ENCODE measurements around the gene LRMDA.

LRMDA gene

DNA sequence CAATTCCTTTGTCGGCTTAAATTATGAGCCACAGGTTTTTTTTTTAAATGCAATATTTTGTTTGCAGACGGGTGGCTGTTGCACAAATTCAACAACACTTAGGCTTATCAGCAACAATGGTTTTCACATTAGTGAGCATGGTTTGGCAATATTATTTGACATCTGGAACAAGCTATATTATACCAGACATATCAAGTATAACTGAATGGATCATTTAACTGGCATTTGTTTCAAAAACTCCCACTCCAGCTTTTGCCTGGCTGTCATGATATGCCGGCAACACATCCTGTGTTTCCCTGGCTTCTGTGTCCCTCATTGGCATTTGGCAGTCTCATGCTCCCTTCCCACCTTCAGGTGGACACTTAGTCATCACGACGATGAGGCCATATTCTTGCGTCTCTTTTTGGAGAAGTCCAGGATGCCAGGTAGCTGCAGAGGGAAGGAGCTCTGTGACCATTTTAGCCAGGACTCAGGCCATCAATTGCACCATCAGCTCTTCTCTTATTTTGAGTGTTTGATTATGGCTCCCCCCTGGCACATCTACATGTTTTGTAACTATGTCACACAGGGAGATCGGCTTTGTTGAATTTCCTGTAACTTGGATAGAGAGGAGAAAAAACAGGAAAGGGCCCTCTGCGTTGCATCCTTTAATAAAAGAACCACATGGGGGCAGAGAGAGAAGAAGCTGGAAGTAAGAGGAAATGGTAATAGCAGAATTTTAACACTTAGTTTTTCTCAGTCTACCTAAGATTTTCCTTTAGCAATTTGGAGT lies 413.9 kb downstream of the LRMDA start:
- Histone ChIP-seq H3K4me1 (ENCODE audit: low read length) (no peaks in the 10 kb centered on the region), H4K20me1 (ENCODE audit: insufficient read depth, low read length) (no peaks in the 10 kb centered on the region), H3K9ac (ENCODE audit: low read length) (no peak overlapping the region), H3K27ac (ENCODE audit: low read length) (no peak overlapping the region), H3K9me3 (ENCODE audit: insufficient read depth, low read length) (no peaks in the 10 kb centered on the region), H3K27me3 (ENCODE audit: low read depth, low read length) (no peaks in the 10 kb centered on the region), H3K4me2 (ENCODE audit: low read length) (no peak overlapping the region), H2AFZ (ENCODE audit: low read depth, low read length) (no peak overlapping the region), H3K79me2 (ENCODE audit: low read length) (no peaks in the 10 kb centered on the region), H3K4me3 (ENCODE audit: low read length) (no peak overlapping the region), H3K36me3 (replicated peaks; ENCODE audit: low read depth, low read length) (no peaks in the 10 kb centered on the region)
- TF ChIP-seq, protein P1, sequence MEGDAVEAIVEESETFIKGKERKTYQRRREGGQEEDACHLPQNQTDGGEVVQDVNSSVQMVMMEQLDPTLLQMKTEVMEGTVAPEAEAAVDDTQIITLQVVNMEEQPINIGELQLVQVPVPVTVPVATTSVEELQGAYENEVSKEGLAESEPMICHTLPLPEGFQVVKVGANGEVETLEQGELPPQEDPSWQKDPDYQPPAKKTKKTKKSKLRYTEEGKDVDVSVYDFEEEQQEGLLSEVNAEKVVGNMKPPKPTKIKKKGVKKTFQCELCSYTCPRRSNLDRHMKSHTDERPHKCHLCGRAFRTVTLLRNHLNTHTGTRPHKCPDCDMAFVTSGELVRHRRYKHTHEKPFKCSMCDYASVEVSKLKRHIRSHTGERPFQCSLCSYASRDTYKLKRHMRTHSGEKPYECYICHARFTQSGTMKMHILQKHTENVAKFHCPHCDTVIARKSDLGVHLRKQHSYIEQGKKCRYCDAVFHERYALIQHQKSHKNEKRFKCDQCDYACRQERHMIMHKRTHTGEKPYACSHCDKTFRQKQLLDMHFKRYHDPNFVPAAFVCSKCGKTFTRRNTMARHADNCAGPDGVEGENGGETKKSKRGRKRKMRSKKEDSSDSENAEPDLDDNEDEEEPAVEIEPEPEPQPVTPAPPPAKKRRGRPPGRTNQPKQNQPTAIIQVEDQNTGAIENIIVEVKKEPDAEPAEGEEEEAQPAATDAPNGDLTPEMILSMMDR (IDR thresholded peaks at IDR 0.05; ENCODE audit: low read depth, low read length) = no peak
- TF ChIP-seq EZH2phosphoT487 (IDR thresholded peaks at IDR 0.05; ENCODE audit: low read depth) = no peak

DNA sequence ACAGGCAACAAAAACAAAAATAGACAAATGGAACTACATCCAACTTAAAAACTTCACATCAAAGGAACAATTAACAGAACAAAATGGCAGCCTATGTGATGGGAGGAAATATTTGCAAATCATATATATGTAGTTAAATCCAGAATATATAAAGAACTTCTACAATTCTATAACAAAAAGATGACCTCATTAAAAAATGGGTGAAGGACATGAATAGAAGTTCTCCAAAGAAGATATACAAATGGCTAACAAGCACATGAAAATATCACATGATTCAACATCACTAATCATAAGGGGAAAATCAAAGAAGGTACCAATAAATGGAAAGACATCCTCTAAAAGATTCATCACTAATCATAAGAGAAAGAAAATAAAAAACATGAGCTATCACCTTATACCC lies 416.1 kb downstream of the LRMDA start:
- Histone ChIP-seq H3K4me2 (ENCODE audit: low read length) (no peak overlapping the region), H3K9ac (ENCODE audit: low read length) (no peak overlapping the region), H4K20me1 (ENCODE audit: insufficient read depth, low read length) (no peaks in the 10 kb centered on the region), H3K27me3 (ENCODE audit: low read depth, low read length) (no peaks in the 10 kb centered on the region), H3K9me3 (ENCODE audit: insufficient read depth, low read length) (no peaks in the 10 kb centered on the region), H2AFZ (ENCODE audit: low read depth, low read length) (no peak overlapping the region), H3K79me2 (ENCODE audit: low read length) (no peaks in the 10 kb centered on the region), H3K27ac (ENCODE audit: low read length) (no peak overlapping the region), H3K4me3 (ENCODE audit: low read length) (no peak overlapping the region), H3K4me1 (ENCODE audit: low read length) (no peaks in the 10 kb centered on the region), H3K36me3 (replicated peaks; ENCODE audit: low read depth, low read length) (no peaks in the 10 kb centered on the region)
- no peak for TF ChIP-seq EZH2phosphoT487 (IDR thresholded peaks at IDR 0.05; ENCODE audit: low read depth)
- TF ChIP-seq, protein P1 (IDR thresholded peaks at IDR 0.05; ENCODE audit: low read depth, low read length) = no peak

DNA sequence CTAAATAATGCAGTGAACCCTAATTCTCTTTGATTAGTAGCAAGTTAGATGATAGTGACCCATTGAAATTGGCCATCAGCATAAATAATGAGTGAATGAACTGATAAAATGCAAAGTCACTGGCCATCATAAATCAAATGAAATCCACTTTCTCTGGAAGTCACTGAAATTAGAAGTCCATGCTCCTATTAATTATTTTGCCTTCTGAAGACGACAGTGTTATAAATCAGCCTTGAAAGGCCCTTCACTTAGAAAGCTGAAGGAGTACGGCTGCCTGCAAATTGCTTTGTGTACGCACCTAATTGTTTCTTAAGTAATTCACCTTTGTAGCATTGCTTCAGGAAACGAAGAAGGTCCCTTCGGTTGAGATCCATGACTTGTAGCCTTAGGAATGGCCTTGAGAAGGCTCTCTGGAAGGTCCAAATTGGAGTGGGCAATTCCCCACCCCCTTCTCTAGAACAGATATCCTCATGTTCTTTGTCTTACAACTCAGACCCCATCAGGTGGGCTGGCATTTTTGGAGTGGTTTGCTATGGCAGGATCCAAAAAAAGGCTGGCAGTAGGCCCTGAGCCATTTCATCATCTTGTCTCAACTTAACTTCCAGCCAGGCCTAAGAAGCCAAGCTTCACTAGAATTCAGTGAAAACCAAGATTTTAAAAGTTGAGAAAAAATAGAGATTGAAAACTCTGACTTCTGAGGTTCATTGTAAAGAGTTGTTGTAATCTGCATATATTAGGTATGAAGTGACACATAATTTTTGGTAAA lies 420.3 kb downstream of the LRMDA start:
- TF ChIP-seq, protein P1 (IDR thresholded peaks at IDR 0.05; ENCODE audit: low read depth, low read length) = no peak
- no peak for TF ChIP-seq EZH2phosphoT487 (IDR thresholded peaks at IDR 0.05; ENCODE audit: low read depth)
- no peak overlapping the region for H3K27ac ChIP-seq (ENCODE audit: low read length)
- H2AFZ ChIP-seq (ENCODE audit: low read depth, low read length) = no peak overlapping the region
- H3K79me2 ChIP-seq (ENCODE audit: low read length) = no peaks in the 10 kb centered on the region
- no peaks in the 10 kb centered on the region for H3K27me3 ChIP-seq (ENCODE audit: low read depth, low read length)
- no peaks in the 10 kb centered on the region for H3K36me3 ChIP-seq (replicated peaks; ENCODE audit: low read depth, low read length)
- H3K4me3 ChIP-seq (ENCODE audit: low read length) = no peak overlapping the region
- H3K9me3 ChIP-seq (ENCODE audit: insufficient read depth, low read length) = no peaks in the 10 kb centered on the region
- H3K4me1 ChIP-seq (ENCODE audit: low read length) = no peaks in the 10 kb centered on the region
- no peak overlapping the region for H3K4me2 ChIP-seq (ENCODE audit: low read length)
- no peak overlapping the region for H3K9ac ChIP-seq (ENCODE audit: low read length)
- H4K20me1 ChIP-seq (ENCODE audit: insufficient read depth, low read length) = no peaks in the 10 kb centered on the region

DNA sequence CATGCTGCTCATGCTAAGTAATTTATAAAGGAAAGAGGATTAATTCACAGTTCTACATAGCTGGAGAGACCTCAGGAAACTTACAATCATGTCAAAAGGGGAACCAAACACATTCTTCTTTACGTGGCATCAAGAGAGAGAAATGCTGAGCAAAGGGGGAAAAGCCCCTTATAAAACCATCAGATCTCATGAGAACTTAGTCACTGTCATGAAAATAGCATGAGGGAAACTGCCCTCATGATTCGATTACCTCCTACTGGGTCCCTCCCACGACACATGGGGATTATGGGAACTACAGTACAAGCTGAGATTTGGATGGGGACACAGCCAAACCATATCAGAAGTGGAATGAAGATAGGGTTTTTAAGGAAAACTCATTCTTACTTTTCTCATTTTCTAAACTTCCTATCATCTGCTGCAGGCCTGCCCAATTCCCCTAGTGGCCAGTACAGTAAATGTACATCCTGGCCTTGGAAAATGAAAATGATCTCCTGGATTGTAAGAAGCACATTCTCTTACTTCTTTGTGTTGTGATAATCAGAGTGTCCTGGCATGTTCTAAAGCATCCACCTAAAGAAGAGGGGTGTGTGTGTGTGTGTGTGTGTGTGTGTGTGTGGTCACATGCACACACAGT lies 421.5 kb downstream of the LRMDA start:
- no peak for TF ChIP-seq EZH2phosphoT487 (IDR thresholded peaks at IDR 0.05; ENCODE audit: low read depth)
- TF ChIP-seq, protein P1 (IDR thresholded peaks at IDR 0.05; ENCODE audit: low read depth, low read length) = no peak
- Histone ChIP-seq H3K4me3 (ENCODE audit: low read length) (no peak overlapping the region), H3K27me3 (ENCODE audit: low read depth, low read length) (no peaks in the 10 kb centered on the region), H3K27ac (ENCODE audit: low read length) (no peak overlapping the region), H3K9me3 (ENCODE audit: insufficient read depth, low read length) (no peaks in the 10 kb centered on the region), H3K4me1 (ENCODE audit: low read length) (no peaks in the 10 kb centered on the region), H3K36me3 (replicated peaks; ENCODE audit: low read depth, low read length) (no peaks in the 10 kb centered on the region), H2AFZ (ENCODE audit: low read depth, low read length) (no peak overlapping the region), H3K79me2 (ENCODE audit: low read length) (no peaks in the 10 kb centered on the region), H4K20me1 (ENCODE audit: insufficient read depth, low read length) (no peaks in the 10 kb centered on the region), H3K4me2 (ENCODE audit: low read length) (no peak overlapping the region), H3K9ac (ENCODE audit: low read length) (no peak overlapping the region)

Measured in OCI-LY3 (cell line).